T-cell (primary cell): ENCODE measurements around the gene SLC26A8. TPM values are rescaled to one million over a fixed set of nuclear protein-coding genes. Genes with fewer than 3 reads are reported as not detected.

Experiments
- ATAC-seq, 4 experiments: fragments of 200-7000 bp in 3 of 4; fragments of 150-1000 bp in 1 of 4; cut with Tn5 transposase; replicated peaks in 1 of 4; 1 replicate in 3 of 4; 2 replicates in 1 of 4; pipeline ENCODE4 v1.10.0; 2021; ENCODE audit warnings: moderate library complexity in 3 of 4, mild to moderate bottlenecking in 2 of 4, moderate number of reproducible peaks in 1 of 4
- CTCF ChIA-PET, 2 donors: fragments of 300-600 bp; sonication (Branson Sonifier 250); formaldehyde crosslinking; loops; one replicate each; lab custom pipeline; 2022; ENCODE audit warnings: antibody characterized with exemption in 2 of 2; lab: Charles Lee
- POLR2A ChIA-PET, 2 donors: fragments of 300-600 bp; sonication (Branson Sonifier 250); formaldehyde crosslinking; loops; one replicate each; lab custom pipeline; 2022; ENCODE audit warnings: antibody characterized with exemption in 2 of 2; lab: Charles Lee
- DNase-seq, 35 experiments: peaks; one replicate each; pipeline versions ENCODE4 v3.0.0 to v3.0.0-alpha.2; 2013 to 2023
- H3K27ac ChIP-seq: one replicate; pipeline ENCODE4 v1.5.1; 2013; ENCODE audit warnings: low read length
- H3K27me3 ChIP-seq, 2 experiments: replicated peaks in 1 of 2; 1 replicate in 1 of 2; 2 replicates in 1 of 2; pipeline versions ENCODE4 v1.6.1 to v1.7.0; 2013; ENCODE audit warnings: low read length in 1 of 2, mixed read lengths in 1 of 2; ENCODE audit not compliant: control insufficient read depth in 2 of 2, insufficient read depth in 2 of 2; ENCODE audit errors: extremely low read depth in 1 of 2
- H3K36me3 ChIP-seq, 2 donors: 1 replicate in 1 of 2; 2 replicates in 1 of 2; pipeline versions ENCODE4 v1.6.1 to v1.7.0; 2013; ENCODE audit warnings: low read length in 1 of 2; ENCODE audit not compliant: control insufficient read depth in 2 of 2, insufficient read depth in 1 of 2; ENCODE audit errors: extremely low read depth in 1 of 2
- H3K4me1 ChIP-seq, 2 experiments: 1 replicate in 1 of 2; 2 replicates in 1 of 2; pipeline versions ENCODE4 v1.6.1 to v1.7.0; 2013; ENCODE audit warnings: low read length in 2 of 2, mixed read lengths in 1 of 2; ENCODE audit not compliant: insufficient read depth in 2 of 2, control insufficient read depth in 1 of 2; ENCODE audit errors: extremely low read depth in 1 of 2
- H3K4me3 ChIP-seq, 2 donors: 1 replicate in 1 of 2; 2 replicates in 1 of 2; pipeline versions ENCODE4 v1.5.1 to v1.7.0; 2013; ENCODE audit warnings: mild to moderate bottlenecking in 2 of 2, low read length in 1 of 2, moderate library complexity in 1 of 2; ENCODE audit not compliant: control insufficient read depth in 1 of 2; ENCODE audit errors: extremely low read depth in 1 of 2
- H3K9me3 ChIP-seq: 2 replicates; pipeline ENCODE4 v1.7.0; 2013
- H3K27ac Mint-ChIP-seq, 2 donors: one replicate each; pipeline ENCODE4 v1.8.0; 2020 to 2021; ENCODE audit warnings: mild to moderate bottlenecking in 2 of 2, mixed read lengths in 2 of 2
- H3K27me3 Mint-ChIP-seq, 2 donors: one replicate each; pipeline ENCODE4 v1.8.0; 2021 to 2022; ENCODE audit warnings: mixed read lengths in 2 of 2
- H3K36me3 Mint-ChIP-seq: one replicate; pipeline ENCODE4 v1.8.0; 2021; ENCODE audit warnings: mixed read lengths
- H3K4me1 Mint-ChIP-seq, 3 donors: one replicate each; pipeline ENCODE4 v1.8.0; 2020 to 2022; ENCODE audit warnings: mixed read lengths in 3 of 3, mild to moderate bottlenecking in 1 of 3
- H3K4me3 Mint-ChIP-seq, 3 donors: one replicate each; pipeline ENCODE4 v1.8.0; 2020 to 2022; ENCODE audit warnings: mild to moderate bottlenecking in 3 of 3, mixed read lengths in 3 of 3, moderate library complexity in 3 of 3
- H3K9me3 Mint-ChIP-seq, 3 donors: one replicate each; pipeline ENCODE4 v1.8.0; 2020 to 2022; ENCODE audit warnings: mixed read lengths in 3 of 3
- WGBS: methylation state at CpG from one replicate; pipeline ENCODE4 v1.1.5; 2013; ENCODE audit warnings: missing lambda C conversion rate; ENCODE audit not compliant: insufficient coverage; 5-methylcytosine and 5-hydroxymethylcytosine counted together
- total RNA-seq, 35 experiments: library from RNA in 6 of 35; stranded (reverse) in 6 of 35; fragments of 120-200 nt in 1 of 35; gene quantifications; one replicate each; pipeline versions ENCODE4 v1.2.1 to v1.2.4 and lab custom pipeline; 2013 to 2026

SLC26A8 gene
- total RNA-seq, 5 donors from 2014 or later (not counting 1 experiment from before 2014, with no cell fraction given), result not detected

GRCh38 chr6:35925961-35926360 lies 98.5 kb downstream of the SLC26A8 start:
- WGBS, result 94% methylated on average over 2 of the region's 3 CpGs
- peaks cover 7 to 17% (median 13%) of the 10 kb centered on the region in 3 donors for H3K4me1 Mint-ChIP-seq
- CTCF ChIA-PET, result no interaction called here

GRCh38 chr6:35924146-35924545 lies 100.3 kb downstream of the SLC26A8 start:
- Histone ChIP-seq H3K27me3 (no peaks in the 10 kb centered on the region), H3K4me1 (peaks cover 10 to 13% of the 10 kb centered on the region in 2 experiments), H3K36me3 (no peaks in the 10 kb centered on the region), H3K27ac (no peak overlapping the region), H3K4me3 (no peak overlapping the region), H3K9me3 (no peaks in the 10 kb centered on the region)
- no peak overlapping the region for H3K4me3 Mint-ChIP-seq
- no peak overlapping the region for H3K27ac Mint-ChIP-seq
- H3K36me3 Mint-ChIP-seq, result no peaks in the 10 kb centered on the region
- H3K4me1 Mint-ChIP-seq, result peaks cover 13 to 29% (median 18%) of the 10 kb centered on the region in 3 donors
- ATAC-seq (no peak), DNase-seq (no peak)
- H3K27me3 Mint-ChIP-seq, result no peaks in the 10 kb centered on the region
- ChIA-PET CTCF (no interaction called here), POLR2A (interaction anchor here (0.5 to 0.8 kb wide), 2 partner anchors 317 to 1902 kb away, joined by 3 read pairs; no protein-coding TSS in a partner anchor)
- H3K9me3 Mint-ChIP-seq, result no peaks in the 10 kb centered on the region
- WGBS, result 100% methylated on average over 1 of the region's 1 CpG

More at GRCh38 chr6:35925961-35926360, 98.5 kb downstream of the SLC26A8 start:
- Histone ChIP-seq H3K27ac (no peak overlapping the region), H3K4me3 (no peak overlapping the region), H3K36me3 (no peaks in the 10 kb centered on the region), H3K9me3 (no peaks in the 10 kb centered on the region), H3K4me1 (peaks cover 3 to 5% of the 10 kb centered on the region in 2 experiments), H3K27me3 (no peaks in the 10 kb centered on the region)
- Mint-ChIP-seq H3K9me3 (no peaks in the 10 kb centered on the region), H3K27me3 (no peaks in the 10 kb centered on the region), H3K27ac (no peak overlapping the region), H3K36me3 (no peaks in the 10 kb centered on the region), H3K4me3 (no peak overlapping the region)
- DNase-seq, result no peak
- POLR2A ChIA-PET, result interaction anchor here in 1 of 2 donors (0.7 kb wide), 1 partner anchor 18 kb away, joined by 5 read pairs; no protein-coding TSS in a partner anchor
- no peak for ATAC-seq

DNA sequence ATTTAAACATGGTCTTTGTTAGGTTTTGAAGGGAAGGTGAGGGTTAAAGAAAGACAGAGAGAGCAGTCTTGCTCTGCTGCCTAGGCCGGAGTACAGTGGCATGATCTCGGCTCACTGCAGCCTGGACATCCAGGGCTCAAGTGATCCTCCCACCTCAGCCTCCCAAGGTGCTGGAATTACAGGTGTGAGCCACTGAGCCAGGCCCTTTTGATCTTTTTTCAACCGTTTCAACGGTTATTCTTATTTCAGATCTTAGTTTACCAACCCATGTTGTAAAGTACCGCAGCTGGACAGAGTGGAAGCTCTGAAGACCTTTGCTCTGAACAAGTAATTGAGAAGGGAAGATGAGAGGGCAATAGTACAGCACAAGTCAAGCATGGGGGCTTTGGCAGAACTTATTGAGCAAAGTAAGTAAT lies 102.3 kb downstream of the SLC26A8 start:
- Mint-ChIP-seq H3K27ac (peak overlapping the region in 1 of 2 donors; percentile 34), H3K27me3 (no peaks in the 10 kb centered on the region), H3K36me3 (peaks cover 4% of the 10 kb centered on the region), H3K9me3 (no peaks in the 10 kb centered on the region), H3K4me1 (peaks cover 32 to 46% (median 37%) of the 10 kb centered on the region in 3 donors), H3K4me3 (peak overlapping the region; percentile 84 to 97 (median 89))
- ATAC-seq (no peak), DNase-seq (no peak)
- POLR2A ChIA-PET, result no interaction called here
- Histone ChIP-seq H3K9me3 (no peaks in the 10 kb centered on the region), H3K36me3 (no peaks in the 10 kb centered on the region), H3K27me3 (no peaks in the 10 kb centered on the region), H3K27ac (no peak overlapping the region), H3K4me3 (no peak overlapping the region), H3K4me1 (peaks cover 16 to 18% of the 10 kb centered on the region in 2 experiments)
- 100% methylated on average over 1 of the region's 5 CpGs for whole genome bisulfite sequencing
- CTCF ChIA-PET, result interaction anchor here in 1 of 2 donors (0.6 kb wide), 1 partner anchor 562 kb away, joined by 7 read pairs; no protein-coding TSS in a partner anchor

GRCh38 chr6:35920793-35921732 lies 103.4 kb downstream of the SLC26A8 start, which contains the start of gene SRPK1:
TSS of gene SRPK1 (minus strand) at chr6:35921098. CDS start at chr6:35921056, 42 bp downstream.
- under 1% methylated on average over 58 of the region's 69 CpGs for WGBS
- Mint-ChIP-seq H3K9me3 (no peaks in the 10 kb centered on the region), H3K27ac (peak within 1 kb of the TSS; percentile 85 to 93), H3K4me3 (peak within 1 kb of the TSS; percentile 89 to 97 (median 90)), H3K4me1 (peaks cover 37 to 51% (median 44%) of the 10 kb centered on the region in 3 donors), H3K36me3 (peaks cover 8% of the 10 kb centered on the region), H3K27me3 (no peaks in the 10 kb centered on the region)
- H3K36me3 ChIP-seq, result no peaks in the 10 kb centered on the region
- ATAC-seq (peak; percentile 81 to 85 (median 84)), DNase-seq (peak; percentile 58 to 88 (median 73))
- H3K27me3 ChIP-seq, result no peaks in the 10 kb centered on the region
- ChIA-PET POLR2A (interaction anchor here in 1 of 2 donors (0.6 kb wide), 2 partner anchors 15 to 687 kb away, joined by 3 read pairs; no protein-coding TSS in a partner anchor), CTCF (interaction anchor here (0.6 to 0.7 kb wide), 2 partner anchors 126 to 499 kb away, joined by 3 to 4 read pairs; no protein-coding TSS in a partner anchor)
- H3K9me3 ChIP-seq, result no peaks in the 10 kb centered on the region
- H3K27ac ChIP-seq, result peak within 1 kb of the TSS; percentile 55
- peaks cover 16 to 18% of the 10 kb centered on the region in 2 experiments for H3K4me1 ChIP-seq
- H3K4me3 ChIP-seq, result peak within 1 kb of the TSS; percentile 60 to 70

- Mint-ChIP-seq H3K36me3 (peaks cover 8% of the 10 kb centered on the region), H3K27me3 (no peaks in the 10 kb centered on the region), H3K9me3 (no peaks in the 10 kb centered on the region), H3K27ac (peak overlapping the region; percentile 85 to 88), H3K4me3 (peak overlapping the region; percentile 89 to 97 (median 90)), H3K4me1 (peaks cover 37 to 51% (median 44%) of the 10 kb centered on the region in 3 donors)
- H3K27me3 ChIP-seq, result no peaks in the 10 kb centered on the region
- peak; percentile 57 to 74 (median 62) for ATAC-seq
- DNase-seq, result peak in 32 of 35 experiments; percentile 2 to 73 (median 20)
- ChIA-PET CTCF (no interaction called here), POLR2A (no interaction called here)
- peak overlapping the region; percentile 55 for H3K27ac ChIP-seq
- WGBS, result 0% methylated on average over 37 of the region's 50 CpGs
- peaks cover 16 to 18% of the 10 kb centered on the region in 2 experiments for H3K4me1 ChIP-seq
- peak overlapping the region; percentile 53 to 62 for H3K4me3 ChIP-seq
- no peaks in the 10 kb centered on the region for H3K9me3 ChIP-seq
- no peaks in the 10 kb centered on the region for H3K36me3 ChIP-seq
Measured at GRCh38 chr6:35919827-35920751, 104.4 kb downstream of the SLC26A8 start.
